GM19099 (cell line): ENCODE data around the gene PARD3.

Experiments used
- POLR2A ChIP-seq: IDR thresholded peaks from 3 replicates; pipeline ENCODE4 v1.6.1; 2011; ENCODE audit warnings: low read depth; ENCODE audit not compliant: insufficient read length; ENCODE audit errors: extremely low read depth

PARD3 gene

DNA sequence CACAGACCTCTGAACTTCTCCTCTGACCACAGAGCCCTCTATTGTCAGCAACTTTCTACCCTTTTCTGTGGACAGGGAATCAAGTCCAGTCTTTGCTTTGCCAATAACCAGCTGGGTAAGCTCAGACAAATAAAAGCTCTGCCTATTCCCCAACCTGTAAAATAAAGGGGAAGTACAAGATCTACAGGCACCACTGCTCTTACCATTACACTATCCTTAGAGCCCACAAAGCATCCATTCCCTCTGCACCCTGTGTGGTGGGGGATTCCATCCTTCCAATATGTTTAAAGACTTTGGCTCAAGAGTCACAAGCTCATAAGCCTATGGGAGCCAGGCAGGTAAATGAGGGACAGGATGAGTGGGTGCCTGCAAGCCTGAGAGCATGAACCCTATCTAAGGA is 88.2 kb downstream of the PARD3 start:
- TF ChIP-seq POLR2A = no peak

DNA sequence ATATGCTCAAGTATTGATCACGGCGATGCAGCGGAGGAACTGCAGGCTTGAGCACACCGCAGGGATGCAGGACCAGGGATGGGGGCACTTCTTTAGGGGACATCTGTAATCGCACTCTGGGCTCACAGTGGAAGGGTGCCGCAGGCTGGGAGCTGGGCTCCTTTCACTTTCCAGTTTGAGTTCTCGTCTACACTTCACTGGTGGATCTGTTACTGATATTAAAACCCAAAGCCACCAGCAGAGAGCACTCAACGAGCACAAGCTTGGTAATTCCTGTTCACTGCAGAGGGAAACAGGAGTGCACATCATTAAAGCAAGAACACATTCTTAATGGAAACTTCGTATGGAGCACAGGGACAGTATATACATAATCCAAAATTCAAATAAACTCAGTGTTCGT is 91.3 kb downstream of the PARD3 start:
- TF ChIP-seq POLR2A = no peak

DNA sequence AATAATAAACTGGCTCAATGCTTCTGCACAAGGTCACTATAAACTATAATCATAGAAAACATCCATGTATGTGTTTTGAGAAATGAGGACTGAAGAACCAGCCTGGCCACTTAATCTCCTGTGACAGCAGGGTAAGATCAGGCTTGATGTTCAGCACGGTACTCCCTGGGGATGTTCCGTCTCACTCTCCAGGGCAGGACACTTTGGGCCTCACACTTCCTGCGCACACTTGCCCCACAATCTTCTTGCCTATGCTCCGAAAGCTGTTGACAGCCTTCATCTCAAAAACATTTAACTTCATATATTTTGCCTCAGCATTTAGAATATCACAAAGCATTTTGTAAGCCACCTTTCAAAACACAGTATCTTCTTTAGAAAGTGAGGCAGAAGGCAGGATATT is 92.7 kb downstream of the PARD3 start:
- TF ChIP-seq POLR2A = no peak

DNA sequence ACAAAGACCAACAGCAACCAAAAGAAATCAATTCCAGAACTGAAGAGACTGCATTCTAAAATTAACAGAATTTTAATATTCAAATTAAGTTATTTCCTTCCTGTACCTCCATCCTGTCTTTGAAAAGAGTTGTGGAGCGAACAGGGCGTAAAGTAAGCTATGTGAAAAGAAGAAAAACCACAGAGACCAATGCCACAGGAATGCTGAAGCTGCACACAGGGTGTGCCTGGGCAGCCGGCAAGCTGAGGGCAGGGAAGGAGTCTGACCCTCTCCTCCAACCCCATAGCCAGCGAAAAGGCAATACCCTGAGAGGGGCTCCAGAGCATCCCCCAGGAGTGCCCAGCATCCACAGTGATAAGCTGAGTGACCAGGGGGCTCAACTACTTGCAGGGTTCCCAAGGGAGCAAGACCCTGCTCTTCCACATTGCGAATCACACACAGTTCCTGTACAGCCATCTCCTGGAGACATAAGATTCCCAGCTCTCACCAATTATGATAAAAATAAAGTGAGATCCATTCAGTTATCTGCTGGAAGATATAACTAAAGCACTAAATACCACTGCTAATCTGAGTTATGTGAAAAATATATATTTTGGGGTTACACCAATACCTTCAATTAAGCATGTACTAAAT is 93.8 kb downstream of the PARD3 start:
- TF ChIP-seq POLR2A = no peak

DNA sequence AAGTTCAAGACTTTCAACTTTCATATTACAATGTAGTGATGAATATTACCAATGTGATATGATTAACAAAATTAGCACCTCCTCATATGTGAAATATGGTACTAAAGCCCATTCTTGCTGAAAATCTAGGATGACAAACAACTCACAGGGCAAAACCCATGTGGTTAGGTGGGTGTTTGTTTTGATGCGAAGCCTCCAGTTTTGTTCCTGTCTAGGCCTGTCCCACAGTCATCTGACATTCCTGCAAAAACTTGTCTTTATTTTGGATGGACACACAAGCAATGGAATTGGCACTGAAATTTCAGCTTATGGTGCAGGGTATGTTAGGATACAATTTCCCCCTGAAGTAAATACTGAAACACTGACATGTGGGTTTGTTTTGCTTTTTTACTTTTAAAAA is 95.3 kb downstream of the PARD3 start:
- TF ChIP-seq POLR2A = no peak

DNA sequence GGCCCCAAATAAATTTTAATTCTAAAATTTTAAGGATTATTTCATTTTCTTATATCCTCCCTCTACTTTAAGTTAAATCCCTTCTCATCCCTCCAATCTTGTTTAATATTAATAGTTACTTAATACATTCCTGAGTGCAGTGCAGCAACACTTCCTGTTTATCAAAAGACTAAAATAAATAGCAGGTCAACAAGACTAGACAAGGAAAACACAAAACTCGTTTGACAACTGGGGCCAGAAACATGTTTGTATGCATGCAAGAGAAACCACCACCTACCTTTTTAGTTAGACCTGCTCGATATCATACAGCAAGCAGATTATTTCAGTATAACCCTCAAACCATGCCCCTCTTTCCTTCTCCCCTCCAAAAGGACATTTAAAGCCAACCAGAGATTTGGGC is 95.8 kb downstream of the PARD3 start:
- TF ChIP-seq POLR2A = no peak

DNA sequence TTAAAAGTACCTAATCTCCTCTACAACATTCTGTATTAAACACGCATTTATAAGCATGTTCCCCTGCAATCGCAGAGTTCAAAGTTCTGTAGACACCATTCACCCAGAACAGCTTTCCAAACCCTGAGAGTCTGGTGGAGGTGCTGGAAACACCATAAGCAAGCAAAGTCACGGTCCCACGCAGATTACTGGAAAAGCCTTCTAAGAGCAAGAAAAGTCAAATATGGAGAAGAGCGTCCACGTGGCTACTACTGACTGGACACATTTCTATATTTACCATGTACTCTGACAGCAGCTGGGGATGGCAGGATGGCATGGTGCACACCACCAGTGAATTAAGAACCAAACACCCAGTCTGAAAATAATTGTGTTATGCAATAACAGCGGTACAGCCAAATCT is 97.7 kb downstream of the PARD3 start:
- no peak for TF ChIP-seq POLR2A

DNA sequence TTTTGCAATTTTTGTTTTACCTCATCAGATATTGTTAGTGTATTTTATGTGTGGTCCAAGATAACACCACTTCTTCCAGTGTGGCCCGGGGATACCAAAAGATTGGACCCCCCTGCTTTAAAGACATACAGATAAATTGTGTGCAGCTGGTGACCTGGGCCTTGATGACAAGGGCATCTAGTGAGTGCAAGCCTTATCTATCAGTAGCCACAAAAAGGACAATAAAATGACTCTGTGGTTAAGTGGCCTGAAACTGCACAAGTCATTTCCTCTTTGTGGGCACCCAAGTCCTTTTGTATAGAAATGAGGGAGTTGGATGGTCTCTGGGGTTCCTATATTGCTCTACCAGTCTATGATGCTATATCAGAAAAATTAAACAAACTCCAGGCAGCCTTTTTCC is 98.1 kb downstream of the PARD3 start:
- TF ChIP-seq POLR2A = no peak

DNA sequence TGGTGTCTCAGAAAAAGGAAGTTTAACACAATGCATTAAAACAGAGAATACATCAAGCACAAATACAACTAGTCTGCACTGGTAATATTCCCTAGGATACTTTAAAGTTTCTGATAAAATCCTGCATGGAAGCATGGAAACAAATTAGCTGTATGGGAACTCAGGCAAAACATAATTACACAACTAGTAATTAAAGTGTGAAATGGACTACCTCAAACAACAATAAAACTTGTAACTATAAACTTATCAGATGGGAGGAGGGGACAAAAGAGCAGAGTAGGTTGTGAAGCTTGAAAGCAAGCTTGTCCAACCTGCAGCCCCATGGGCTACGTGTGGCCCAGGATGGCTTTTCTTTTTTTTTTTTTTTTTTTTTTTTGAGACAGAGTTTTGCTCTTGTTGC is 98.9 kb downstream of the PARD3 start:
- no peak for TF ChIP-seq POLR2A

DNA sequence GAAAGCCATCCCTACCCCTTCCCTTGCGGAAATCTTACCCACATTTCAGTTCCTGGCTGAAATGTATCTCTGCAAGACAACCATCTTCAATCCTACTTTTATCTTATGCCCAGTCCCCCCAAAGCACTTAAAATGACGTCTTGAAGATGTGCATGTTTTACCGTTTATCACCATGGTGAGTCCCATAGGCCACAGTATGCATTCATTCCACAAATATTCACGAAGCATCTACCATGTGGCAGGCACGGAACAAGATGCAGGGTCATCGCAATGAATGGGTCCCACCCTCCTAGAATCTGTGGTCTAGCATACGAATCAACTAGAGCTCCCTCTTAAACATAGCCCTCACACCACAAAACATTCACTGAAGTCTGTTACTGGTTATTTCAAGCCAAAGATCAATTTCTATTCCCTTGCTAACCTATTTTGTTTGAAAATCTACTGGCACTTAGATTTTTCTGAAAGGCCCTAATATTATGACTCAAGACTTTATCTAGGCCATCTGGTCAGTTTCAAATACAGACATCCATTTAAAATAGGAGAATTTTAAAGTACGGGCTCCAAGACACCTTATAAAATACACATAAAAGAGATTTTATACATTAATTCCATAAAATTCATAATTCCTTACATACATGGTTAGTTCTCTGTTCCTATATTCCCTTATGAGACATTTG is 99.4 kb downstream of the PARD3 start:
- TF ChIP-seq POLR2A = no peak

DNA sequence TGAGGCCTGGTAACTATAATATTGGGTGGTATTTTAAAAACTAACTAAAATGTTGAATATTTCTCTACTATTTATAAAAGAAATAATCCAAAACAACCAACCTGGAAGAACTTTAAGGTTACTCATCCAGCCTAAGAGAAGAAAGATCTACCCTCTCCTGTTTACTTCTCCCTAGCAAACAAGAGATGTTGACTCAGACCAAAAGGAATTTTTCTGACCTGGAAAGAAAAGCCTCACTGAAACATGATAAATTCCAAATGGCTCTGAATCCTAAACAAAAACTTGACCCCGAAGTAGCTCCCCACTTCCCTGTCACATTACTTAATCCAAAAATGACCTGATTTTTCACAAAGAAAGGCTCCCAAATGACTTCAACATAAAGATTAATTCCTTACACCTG is 101.2 kb downstream of the PARD3 start:
- TF ChIP-seq POLR2A = no peak

DNA sequence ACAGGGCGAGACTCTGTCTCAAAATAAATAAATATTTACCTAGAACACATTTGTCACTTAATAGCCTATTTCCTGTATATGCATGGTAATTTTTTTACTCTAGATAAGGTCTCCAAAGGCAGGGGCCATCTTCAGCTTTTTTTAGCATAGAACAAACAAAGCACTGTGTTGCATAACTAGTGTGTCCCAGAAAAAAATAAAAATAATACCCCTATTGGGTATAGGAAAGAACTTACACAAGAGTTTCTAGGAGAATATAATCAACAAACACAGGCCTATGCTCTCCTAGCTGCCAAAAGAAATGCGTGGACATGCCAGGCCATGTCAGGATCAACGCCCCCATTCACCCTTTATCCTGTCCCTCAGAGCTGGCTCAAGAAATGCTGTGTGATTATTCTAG is 103.6 kb downstream of the PARD3 start:
- no peak for TF ChIP-seq POLR2A

DNA sequence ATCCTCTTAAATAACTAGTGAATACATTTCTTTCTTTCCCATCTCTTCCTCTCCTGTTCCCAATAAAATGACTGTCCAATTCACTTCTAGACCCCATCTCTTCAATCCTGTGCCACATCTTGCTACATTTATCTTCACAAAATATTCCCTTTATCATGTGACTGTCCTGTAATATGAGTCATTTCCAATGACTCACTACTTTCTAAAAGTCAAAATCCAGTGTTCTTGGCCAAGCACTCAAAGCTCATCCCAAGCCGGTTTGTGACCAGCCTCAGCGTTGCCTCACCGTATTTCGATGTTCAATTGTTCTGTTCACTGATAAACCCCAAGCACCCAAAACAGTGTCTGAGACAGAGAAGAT is 104.7 kb downstream of the PARD3 start:
- no peak for TF ChIP-seq POLR2A

DNA sequence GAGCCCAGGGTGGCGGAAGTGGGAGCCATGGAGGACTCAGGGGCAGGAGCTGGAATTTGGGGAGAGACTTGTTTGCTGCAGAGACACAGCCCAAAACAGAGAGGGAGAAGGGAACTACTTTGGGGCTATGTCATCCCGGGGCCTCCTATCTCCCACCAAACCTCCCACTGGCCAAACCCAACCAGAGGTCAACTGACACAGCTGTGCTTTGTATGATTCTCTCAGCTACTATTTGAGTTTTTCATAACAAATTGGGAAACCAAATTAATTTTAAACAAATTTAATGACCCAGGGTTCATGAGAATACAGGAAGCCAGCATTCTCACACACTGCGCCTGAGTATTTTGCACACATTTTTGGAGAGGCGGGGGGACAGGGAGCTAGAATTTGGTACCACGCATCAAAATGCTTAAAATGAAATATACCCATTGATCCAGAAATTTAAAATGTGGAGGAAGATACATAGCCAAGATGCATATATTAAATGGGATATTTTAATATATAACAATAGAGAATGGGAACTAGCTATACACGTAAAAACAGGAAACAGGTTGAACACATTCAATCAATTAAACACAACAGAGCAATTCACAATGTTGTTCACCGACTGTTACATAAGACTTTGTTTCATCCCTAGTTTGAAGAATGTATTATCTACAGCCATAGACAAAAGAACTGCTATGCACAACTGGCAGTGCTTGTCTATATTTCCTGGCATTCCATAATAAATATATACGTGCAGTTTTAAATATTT is 105.3 kb downstream of the PARD3 start:
- no peak for TF ChIP-seq POLR2A

DNA sequence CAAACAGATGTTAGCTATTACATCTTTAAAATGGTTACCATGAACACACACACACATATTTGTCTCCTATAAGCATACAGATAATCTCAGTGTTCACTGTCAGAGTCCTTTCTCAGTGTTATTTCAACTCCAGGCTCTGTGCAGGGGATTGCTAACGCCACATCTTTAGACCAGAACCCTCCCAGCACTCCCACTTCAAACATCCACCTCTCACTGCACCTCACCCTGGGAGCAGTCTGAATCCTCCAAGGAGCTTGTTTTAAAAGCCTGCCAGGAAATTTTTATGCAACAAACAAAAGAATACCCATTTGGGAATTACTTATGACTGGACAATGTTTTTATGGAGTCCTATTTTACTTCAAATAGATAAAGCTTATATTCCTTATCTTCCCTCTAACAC is 107.4 kb downstream of the PARD3 start:
- TF ChIP-seq POLR2A = no peak

DNA sequence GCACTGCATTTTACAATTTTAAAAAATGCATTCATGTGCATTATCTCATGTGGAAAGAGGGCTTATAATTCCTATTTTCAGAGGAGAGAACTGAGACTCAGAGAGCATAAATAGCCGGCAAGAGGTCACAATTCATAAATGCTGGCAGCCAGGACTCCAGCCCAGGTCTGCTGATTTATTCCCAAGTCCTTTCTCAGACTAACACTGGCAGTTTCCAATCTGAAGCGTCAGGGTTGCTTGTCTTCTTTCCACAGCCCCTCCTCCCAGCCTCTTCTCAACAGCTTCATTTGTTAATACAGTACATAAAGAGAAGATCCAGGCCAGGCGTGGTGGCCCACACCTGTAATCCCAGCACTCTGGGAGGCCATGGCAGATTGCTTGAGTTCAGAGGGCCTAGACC is 108.9 kb downstream of the PARD3 start:
- TF ChIP-seq POLR2A = no peak
